Astrocyte (in vitro differentiated cells and primary cell): ENCODE results near the gene TMEM62. TPM values are rescaled to one million over a fixed set of nuclear protein-coding genes. Genes with fewer than 3 reads are reported as not detected.
"Not testable (repeated sequence)": the region's sequence is repeated elsewhere in the genome, so short reads cannot be mapped to it uniquely, and the experiment has no call there.

Experiments
- DNase-seq: peaks from one replicate; pipeline ENCODE4 v3.0.0-alpha.2; 2010; ENCODE audit warnings: low read depth
- FAIRE-seq: peaks from 2 replicates; lab custom pipeline; 2011; peaks lifted over from hg19 to GRCh38; lab: Jason Lieb, UNC
- H2AFZ ChIP-seq: 2 replicates; pipeline ENCODE4 v1.6.0; 2012; ENCODE audit warnings: low read depth, low read length, inconsistent platforms
- H3K27ac ChIP-seq: 2 replicates; pipeline ENCODE4 v1.5.1; 2011; ENCODE audit warnings: low read depth, low read length, inconsistent platforms
- H3K27me3 ChIP-seq: 2 replicates; pipeline ENCODE4 v1.6.0; 2011; ENCODE audit warnings: low read length, inconsistent platforms; ENCODE audit not compliant: insufficient read depth
- H3K36me3 ChIP-seq: 2 replicates; pipeline ENCODE4 v1.5.1; 2011; ENCODE audit warnings: low read length, inconsistent platforms; ENCODE audit not compliant: insufficient read depth
- H3K4me1 ChIP-seq: 2 replicates; pipeline ENCODE4 v1.5.1; 2011; ENCODE audit warnings: low read length, inconsistent platforms; ENCODE audit not compliant: insufficient read depth
- H3K4me2 ChIP-seq: 2 replicates; pipeline ENCODE4 v1.6.0; 2012; ENCODE audit warnings: low read length, inconsistent platforms
- H3K4me3 ChIP-seq: 2 replicates; pipeline ENCODE4 v1.5.1; 2011; ENCODE audit warnings: low read depth, mild to moderate bottlenecking, low read length, inconsistent platforms; ENCODE audit not compliant: insufficient read depth
- H3K79me2 ChIP-seq: 2 replicates; pipeline ENCODE4 v1.6.0; 2012; ENCODE audit warnings: mild to moderate bottlenecking, low read length, inconsistent platforms; ENCODE audit not compliant: insufficient read depth
- H3K9ac ChIP-seq: 2 replicates; pipeline ENCODE4 v1.6.0; 2012; ENCODE audit warnings: mild to moderate bottlenecking, low read length, inconsistent platforms
- H3K9me3 ChIP-seq: 2 replicates; pipeline ENCODE4 v1.5.1; 2012; ENCODE audit warnings: low read depth, mild to moderate bottlenecking, low read length, inconsistent platforms; ENCODE audit not compliant: insufficient read depth
- H4K20me1 ChIP-seq: 2 replicates; pipeline ENCODE4 v1.6.0; 2012; ENCODE audit warnings: low read length, inconsistent platforms; ENCODE audit not compliant: insufficient read depth
- H3K27ac Mint-ChIP-seq: one replicate; pipeline ENCODE4 v1.8.0; 2021; ENCODE audit warnings: mild to moderate bottlenecking, mixed read lengths; ENCODE audit not compliant: unreplicated experiment
- H3K27me3 Mint-ChIP-seq: one replicate; pipeline ENCODE4 v1.8.0; 2021; ENCODE audit warnings: low read depth, mixed read lengths; ENCODE audit not compliant: unreplicated experiment
- H3K36me3 Mint-ChIP-seq: one replicate; pipeline ENCODE4 v1.8.0; 2021; ENCODE audit warnings: low read depth, mixed read lengths; ENCODE audit not compliant: unreplicated experiment
- H3K4me1 Mint-ChIP-seq: one replicate; pipeline ENCODE4 v1.8.0; 2021; ENCODE audit warnings: low read depth, mixed read lengths; ENCODE audit not compliant: unreplicated experiment
- H3K4me3 Mint-ChIP-seq: one replicate; pipeline ENCODE4 v1.8.0; 2021; ENCODE audit warnings: mild to moderate bottlenecking, moderate library complexity, mixed read lengths; ENCODE audit not compliant: unreplicated experiment
- H3K9me3 Mint-ChIP-seq: one replicate; pipeline ENCODE4 v1.8.0; 2021; ENCODE audit warnings: mild to moderate bottlenecking, mixed read lengths; ENCODE audit not compliant: unreplicated experiment
- CTCF ChIP-seq: IDR thresholded peaks from 2 replicates; pipeline ENCODE4 v1.5.1; 2011; ENCODE audit warnings: low read depth, mild to moderate bottlenecking, inconsistent platforms, low read length, moderate library complexity; ENCODE audit not compliant: insufficient read depth
- EZH2 ChIP-seq: IDR thresholded peaks from 2 replicates; pipeline ENCODE4 v1.6.1; 2012; ENCODE audit warnings: mild to moderate bottlenecking, low read length, inconsistent platforms; ENCODE audit not compliant: insufficient read depth
- total RNA-seq: library from RNA; stranded (reverse); gene quantifications from 2 replicates; pipeline ENCODE4 v1.2.1, GENCODE V29; 2021

Gene TMEM62
- total RNA-seq, 1 donor from 2014 or later, result 15.2 TPM

DNA sequence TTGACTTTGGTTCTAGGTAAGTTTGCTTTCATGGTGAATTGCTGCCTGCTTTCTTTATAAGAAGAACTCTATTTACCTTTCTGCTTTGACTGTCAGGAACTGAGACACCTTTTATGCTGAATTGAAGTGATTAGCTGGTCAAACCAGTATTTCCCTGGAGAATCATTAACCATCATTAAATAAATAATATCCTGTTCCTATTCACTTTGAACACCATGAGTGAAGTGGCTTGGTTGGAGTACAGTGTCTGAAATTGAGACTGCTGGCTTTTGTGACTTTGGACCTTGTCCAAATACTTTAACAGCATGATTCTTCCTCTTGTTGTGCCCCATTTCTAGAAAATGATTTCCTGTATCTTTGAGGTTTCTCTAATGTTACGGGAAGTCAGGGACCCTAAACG lies 5.6 kb upstream of the TMEM62 start:
- H3K4me1 ChIP-seq, result peaks cover 2% of the 10 kb centered on the region
- FAIRE-seq, result no peak
- Mint-ChIP-seq H3K4me1 (peaks cover 6% of the 10 kb centered on the region), H3K4me3 (no peak overlapping the region), H3K9me3 (peaks cover 5% of the 10 kb centered on the region), H3K36me3 (peaks cover 4% of the 10 kb centered on the region), H3K27me3 (no peaks in the 10 kb centered on the region), H3K27ac (no peak overlapping the region)
- H3K4me2 ChIP-seq, result no peak overlapping the region
- no peaks in the 10 kb centered on the region for H3K36me3 ChIP-seq
- H2AFZ ChIP-seq, result no peak overlapping the region
- H4K20me1 ChIP-seq, result no peaks in the 10 kb centered on the region
- no peak for DNase-seq
- H3K4me3 ChIP-seq, result no peak overlapping the region
- no peaks in the 10 kb centered on the region for H3K27me3 ChIP-seq
- no peaks in the 10 kb centered on the region for H3K9me3 ChIP-seq
- H3K27ac ChIP-seq, result no peak overlapping the region
- H3K9ac ChIP-seq, result no peak overlapping the region
- TF ChIP-seq CTCF (no peak), EZH2 (no peak)
- no peaks in the 10 kb centered on the region for H3K79me2 ChIP-seq

DNA sequence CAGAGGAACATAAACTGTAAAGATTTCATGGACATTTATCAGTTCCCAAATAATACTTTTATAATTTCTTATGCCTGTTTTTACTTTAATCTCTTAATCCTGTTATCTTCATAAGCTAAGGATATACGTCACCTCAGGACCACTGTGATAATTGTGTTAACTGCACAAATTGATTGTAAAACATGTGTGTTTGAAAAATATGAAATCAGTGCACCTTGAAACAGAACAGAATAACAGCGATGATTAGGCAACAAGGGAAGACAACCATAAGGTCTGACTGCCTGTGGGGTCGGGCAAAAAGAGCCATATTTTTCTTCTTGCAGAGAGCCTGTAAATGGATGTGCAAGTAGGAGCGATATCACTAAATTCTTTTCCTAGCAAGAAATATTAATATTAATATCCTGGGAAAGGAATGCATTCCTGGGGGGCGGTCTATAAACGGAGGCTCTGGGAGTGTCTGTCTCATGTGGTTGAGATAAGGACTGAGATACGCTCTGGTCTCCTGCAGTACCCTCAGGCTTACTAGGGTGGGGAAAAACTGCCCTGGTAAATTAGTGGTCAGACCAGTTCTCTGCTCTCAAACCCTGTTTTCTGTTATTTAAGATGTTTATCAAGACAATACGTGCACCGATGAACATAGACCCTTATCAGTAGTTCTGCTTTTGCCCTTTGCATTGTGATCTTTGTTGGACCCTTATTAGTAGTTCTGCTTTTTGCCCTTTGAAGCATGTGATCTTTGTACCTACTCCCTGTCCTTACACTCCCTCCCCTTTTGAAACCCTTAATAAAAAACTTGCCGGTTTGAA lies 5.0 kb upstream of the TMEM62 start:
- H3K4me2 ChIP-seq, H3K27ac ChIP-seq, H3K4me1 ChIP-seq, H3K27ac Mint-ChIP-seq, H3K4me3 ChIP-seq, H3K27me3 ChIP-seq, H4K20me1 ChIP-seq, H2AFZ ChIP-seq, H3K9ac ChIP-seq, H3K79me2 ChIP-seq, FAIRE-seq, H3K4me3 Mint-ChIP-seq, H3K9me3 Mint-ChIP-seq, H3K36me3 Mint-ChIP-seq, DNase-seq, H3K27me3 Mint-ChIP-seq, H3K36me3 ChIP-seq, H3K9me3 ChIP-seq, H3K4me1 Mint-ChIP-seq: not testable (repeated sequence)

DNA sequence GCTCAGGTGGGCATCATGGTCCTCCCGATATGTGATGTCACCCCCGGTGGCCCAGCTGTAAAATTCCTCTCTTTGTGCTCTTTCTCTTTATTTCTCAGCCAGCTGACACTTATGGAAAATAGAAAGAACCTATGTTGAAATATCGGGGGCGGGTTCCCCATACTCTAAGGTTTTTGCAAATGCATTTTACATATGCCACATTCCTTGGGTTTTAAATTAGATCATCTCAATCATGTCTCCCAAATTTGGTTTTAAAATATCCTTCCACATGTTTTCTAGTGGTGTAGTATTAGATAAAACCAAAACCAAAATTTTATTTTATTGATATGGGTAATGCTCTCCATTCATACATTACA lies 4.4 kb upstream of the TMEM62 start:
- Histone ChIP-seq H3K9ac (no peak overlapping the region), H3K36me3 (no peaks in the 10 kb centered on the region), H3K9me3 (no peaks in the 10 kb centered on the region), H3K27me3 (no peaks in the 10 kb centered on the region), H3K4me3 (no peak overlapping the region), H3K79me2 (peaks cover 2% of the 10 kb centered on the region), H3K4me1 (peaks cover 2% of the 10 kb centered on the region), H3K4me2 (no peak overlapping the region), H3K27ac (no peak overlapping the region), H2AFZ (no peak overlapping the region), H4K20me1 (no peaks in the 10 kb centered on the region)
- H3K9me3 Mint-ChIP-seq, result peaks cover 5% of the 10 kb centered on the region
- no peak overlapping the region for H3K27ac Mint-ChIP-seq
- TF ChIP-seq CTCF, result no peak
- TF ChIP-seq EZH2, result no peak
- FAIRE-seq, result no peak
- no peak overlapping the region for H3K4me3 Mint-ChIP-seq
- no peaks in the 10 kb centered on the region for H3K27me3 Mint-ChIP-seq
- no peak for DNase-seq
- H3K36me3 Mint-ChIP-seq, result peaks cover 4% of the 10 kb centered on the region
- H3K4me1 Mint-ChIP-seq, result peaks cover 5% of the 10 kb centered on the region
